ENCODE data around the gene ADK. TPM values are rescaled to one million over a fixed set of nuclear protein-coding genes. Genes with fewer than 3 reads are reported as not detected.
A peak's percentile ranks its signal among the peaks of the same experiment; 100 is the strongest.

Gene ADK
- total and polyA plus RNA-seq, 2 donors from 2014 or later = 33.0 to 38.3 TPM

- H3K27me3 ChIP-seq (ENCODE audit: control insufficient read depth, insufficient read depth, low read length) = no peaks in the 10 kb centered on the region
- intact Hi-C loops (cut with DNase I) = no loop called here
- peaks cover 9 to 39% (median 25%) of the 10 kb centered on the region in 3 donors for H3K36me3 ChIP-seq (ENCODE audit: control insufficient read depth in 2 of 3, insufficient read depth in 3 of 3, low read length in 3 of 3)
- H3K4me3 ChIP-seq (ENCODE audit: low read length in 3 of 3) = no peak overlapping the region
- no peak overlapping the region for H3K9ac ChIP-seq (ENCODE audit: low read length in 3 of 3)
- TF ChIP-seq, protein P1, sequence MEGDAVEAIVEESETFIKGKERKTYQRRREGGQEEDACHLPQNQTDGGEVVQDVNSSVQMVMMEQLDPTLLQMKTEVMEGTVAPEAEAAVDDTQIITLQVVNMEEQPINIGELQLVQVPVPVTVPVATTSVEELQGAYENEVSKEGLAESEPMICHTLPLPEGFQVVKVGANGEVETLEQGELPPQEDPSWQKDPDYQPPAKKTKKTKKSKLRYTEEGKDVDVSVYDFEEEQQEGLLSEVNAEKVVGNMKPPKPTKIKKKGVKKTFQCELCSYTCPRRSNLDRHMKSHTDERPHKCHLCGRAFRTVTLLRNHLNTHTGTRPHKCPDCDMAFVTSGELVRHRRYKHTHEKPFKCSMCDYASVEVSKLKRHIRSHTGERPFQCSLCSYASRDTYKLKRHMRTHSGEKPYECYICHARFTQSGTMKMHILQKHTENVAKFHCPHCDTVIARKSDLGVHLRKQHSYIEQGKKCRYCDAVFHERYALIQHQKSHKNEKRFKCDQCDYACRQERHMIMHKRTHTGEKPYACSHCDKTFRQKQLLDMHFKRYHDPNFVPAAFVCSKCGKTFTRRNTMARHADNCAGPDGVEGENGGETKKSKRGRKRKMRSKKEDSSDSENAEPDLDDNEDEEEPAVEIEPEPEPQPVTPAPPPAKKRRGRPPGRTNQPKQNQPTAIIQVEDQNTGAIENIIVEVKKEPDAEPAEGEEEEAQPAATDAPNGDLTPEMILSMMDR (IDR thresholded peaks at IDR 0.05; ENCODE audit: borderline replicate concordance, extremely low read depth, insufficient read depth) = no peak
- DNase-seq = no peak
- no peak for FAIRE-seq
- H3K4me1 ChIP-seq (ENCODE audit: control insufficient read depth in 2 of 3, insufficient read depth in 2 of 3, low read depth in 1 of 3, low read length in 3 of 3) = no peaks in the 10 kb centered on the region
- no peaks in the 10 kb centered on the region for H3K9me3 ChIP-seq (ENCODE audit: control insufficient read depth in 2 of 3, insufficient read depth in 1 of 3, low read length in 3 of 3)
- H3K27ac ChIP-seq (ENCODE audit: low read depth in 2 of 2, low read length in 2 of 2) = no peak overlapping the region
Measured at GRCh38 chr10:74123081-74123480, 27.9 kb upstream of the ADK start.

DNA sequence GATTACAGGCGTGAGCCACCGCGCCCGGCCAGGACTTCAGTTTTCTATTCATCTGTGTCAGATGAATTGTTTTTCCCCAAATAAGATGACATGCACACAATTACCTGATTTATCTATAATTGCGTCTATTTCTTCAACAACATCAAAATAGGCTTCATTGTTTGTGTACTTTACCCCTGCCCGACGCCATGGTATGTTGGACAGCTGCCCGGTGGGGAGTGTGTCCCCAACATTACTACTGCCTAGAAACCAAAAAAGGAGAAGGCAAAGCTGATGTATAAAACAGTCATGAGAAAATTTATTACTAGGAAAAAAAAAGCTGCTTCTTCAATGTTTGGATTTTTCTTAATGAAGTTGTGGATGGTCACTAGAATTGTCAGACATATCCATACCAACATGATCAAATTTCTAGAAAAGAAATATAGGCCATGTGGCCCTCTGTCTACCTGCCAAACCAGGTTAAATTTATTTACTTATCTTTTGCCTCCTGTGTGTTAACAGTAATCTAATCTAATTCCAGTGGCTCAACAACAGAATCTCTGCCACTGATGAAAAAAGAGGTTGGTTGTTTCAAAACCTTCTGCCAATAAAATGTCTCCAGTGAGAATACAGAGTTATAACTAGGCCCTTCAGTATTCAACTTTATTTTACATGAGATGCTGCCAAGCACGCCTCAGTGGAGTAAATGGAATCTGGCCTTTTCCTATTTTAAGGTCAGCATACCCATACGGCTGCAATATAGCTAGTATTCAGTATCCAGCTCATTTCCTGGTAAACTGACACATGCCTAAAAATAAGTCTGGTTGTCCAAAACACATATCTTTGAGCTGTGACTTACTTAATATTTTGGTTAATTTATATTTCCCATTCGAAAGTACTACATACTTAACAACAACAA is 16.8 kb upstream of the ADK start:
- H3K36me3 ChIP-seq (ENCODE audit: control insufficient read depth in 2 of 3, insufficient read depth in 3 of 3, low read length in 3 of 3) = peaks cover 18 to 36% (median 19%) of the 10 kb centered on the region in 3 donors
- DNase-seq (no peak), FAIRE-seq (no peak)
- no peaks in the 10 kb centered on the region for H3K4me1 ChIP-seq (ENCODE audit: control insufficient read depth in 2 of 3, insufficient read depth in 2 of 3, low read depth in 1 of 3, low read length in 3 of 3)
- no peaks in the 10 kb centered on the region for H3K27me3 ChIP-seq (ENCODE audit: control insufficient read depth, insufficient read depth, low read length)
- no peaks in the 10 kb centered on the region for H3K9me3 ChIP-seq (ENCODE audit: control insufficient read depth in 2 of 3, insufficient read depth in 1 of 3, low read length in 3 of 3)
- intact Hi-C loops (cut with DNase I) = no loop called here
- H3K27ac ChIP-seq (ENCODE audit: low read depth in 2 of 2, low read length in 2 of 2) = no peak overlapping the region
- H3K9ac ChIP-seq (ENCODE audit: low read length in 3 of 3) = no peak overlapping the region
- TF ChIP-seq, protein P1 (IDR thresholded peaks at IDR 0.05; ENCODE audit: borderline replicate concordance, extremely low read depth, insufficient read depth) = no peak
- H3K4me3 ChIP-seq (ENCODE audit: low read length in 3 of 3) = no peak overlapping the region

GRCh38 chr10:74135452-74135851 is 15.6 kb upstream of the ADK start:
- peak; percentile 39 for FAIRE-seq
- TF ChIP-seq, protein P1 (IDR thresholded peaks at IDR 0.05; ENCODE audit: borderline replicate concordance, extremely low read depth, insufficient read depth) = no peak
- peaks cover 16 to 27% (median 16%) of the 10 kb centered on the region in 3 donors for H3K36me3 ChIP-seq (ENCODE audit: control insufficient read depth in 2 of 3, insufficient read depth in 3 of 3, low read length in 3 of 3)

More at GRCh38 chr10:74135452-74135851, 15.6 kb upstream of the ADK start:
- DNase-seq = no peak
- H3K9ac ChIP-seq (ENCODE audit: low read length in 3 of 3) = no peak overlapping the region
- no peaks in the 10 kb centered on the region for H3K9me3 ChIP-seq (ENCODE audit: control insufficient read depth in 2 of 3, insufficient read depth in 1 of 3, low read length in 3 of 3)
- H3K4me3 ChIP-seq (ENCODE audit: low read length in 3 of 3) = no peak overlapping the region
- no peak overlapping the region for H3K27ac ChIP-seq (ENCODE audit: low read depth in 2 of 2, low read length in 2 of 2)
- no peaks in the 10 kb centered on the region for H3K4me1 ChIP-seq (ENCODE audit: control insufficient read depth in 2 of 3, insufficient read depth in 2 of 3, low read depth in 1 of 3, low read length in 3 of 3)
- no peaks in the 10 kb centered on the region for H3K27me3 ChIP-seq (ENCODE audit: control insufficient read depth, insufficient read depth, low read length)
- intact Hi-C loops (cut with DNase I) = no loop called here
